K562 treated with DMSO at 1 percent for 24 hours (cell line): ENCODE results near the gene ITIH6. TPM values are rescaled to one million over a fixed set of nuclear protein-coding genes. Genes with fewer than 3 reads are reported as not detected.

Experiments
- total RNA-seq: library from RNA; unstranded; fragments of 300-600 nt; gene quantifications from 2 replicates; pipeline ENCODE4 v1.2.3, GENCODE V29; 2022; ENCODE audit warnings: low read depth; ENCODE audit not compliant: insufficient read depth

The ITIH6 gene
- not detected in 2 replicates for total RNA-seq

GRCh38 chrX:54798137-54798536 is at the start of gene ITIH6:
ITIH6 (minus strand) TSS chrX:54798255; CDS start chrX:54798210, 45 bp downstream.

GRCh38 chrX:54807524-54808108 is 9.6 kb upstream of the ITIH6 start, which contains the start of gene MAGED2:
MAGED2 (plus strand) TSS chrX:54807745; CDS start chrX:54809332, 1,587 bp downstream.

Other genes with a start within 250 kb of the ITIH6 start
- 53.9 and 54.3 TPM in 2 replicates for gene MAGED2, start 9.5 kb upstream of the ITIH6 start, total RNA-seq
- 1.0 and 1.1 TPM in 2 replicates for gene TRO, start 122.6 kb upstream of the ITIH6 start, total RNA-seq
- gene PFKFB1, start 195.9 kb upstream of the ITIH6 start, total RNA-seq, result 0.23 TPM in 1 of 2 replicates, not detected in the other
- 27.4 and 30.9 TPM in 2 replicates for gene APEX2, start 202.1 kb upstream of the ITIH6 start, total RNA-seq
- gene ALAS2, start 232.7 kb upstream of the ITIH6 start, total RNA-seq, result 47.6 and 50.9 TPM in 2 replicates